GM20000 (cell line): ENCODE results near the gene DAGLB.

ENCODE experiments used
- DNase-seq: peaks from one replicate; pipeline ENCODE4 v3.0.0; 2012; ENCODE audit warnings: low spot score
- CTCF ChIP-seq: IDR thresholded peaks from 2 replicates; pipeline ENCODE4 v1.5.1; 2012; ENCODE audit warnings: mild to moderate bottlenecking, control low read depth; ENCODE audit errors: extremely low read depth, missing control alignments

Gene DAGLB

GRCh38 chr7:6447581-6448199 is at the start of gene DAGLB:
DAGLB (minus strand) TSS chr7:6447954; CDS start chr7:6447842, 112 bp downstream.
- no peak for TF ChIP-seq CTCF
- peak; percentile 96 for DNase-seq

- DNase-seq = no peak
- no peak for TF ChIP-seq CTCF
Measured at GRCh38 chr7:6497637-6497905, 49.8 kb upstream of the DAGLB start.

GRCh38 chr7:6496842-6497636 is 49.3 kb upstream of the DAGLB start:
- no peak for TF ChIP-seq CTCF
- DNase-seq = no peak

GRCh38 chr7:6495597-6496262 is 48.0 kb upstream of the DAGLB start:
- DNase-seq = no peak
- no peak for TF ChIP-seq CTCF

- no peak for TF ChIP-seq CTCF
Measured at GRCh38 chr7:6494365-6494764, 46.6 kb upstream of the DAGLB start.

GRCh38 chr7:6491194-6491593 is 43.4 kb upstream of the DAGLB start:
- no peak for DNase-seq
- no peak for TF ChIP-seq CTCF

More at GRCh38 chr7:6494365-6494764, 46.6 kb upstream of the DAGLB start:
- DNase-seq = no peak

GRCh38 chr7:6489612-6490011 is 41.9 kb upstream of the DAGLB start:
- TF ChIP-seq CTCF = no peak
- no peak for DNase-seq
